ENCODE results near the gene TMPRSS3.

TMPRSS3 gene

DNA sequence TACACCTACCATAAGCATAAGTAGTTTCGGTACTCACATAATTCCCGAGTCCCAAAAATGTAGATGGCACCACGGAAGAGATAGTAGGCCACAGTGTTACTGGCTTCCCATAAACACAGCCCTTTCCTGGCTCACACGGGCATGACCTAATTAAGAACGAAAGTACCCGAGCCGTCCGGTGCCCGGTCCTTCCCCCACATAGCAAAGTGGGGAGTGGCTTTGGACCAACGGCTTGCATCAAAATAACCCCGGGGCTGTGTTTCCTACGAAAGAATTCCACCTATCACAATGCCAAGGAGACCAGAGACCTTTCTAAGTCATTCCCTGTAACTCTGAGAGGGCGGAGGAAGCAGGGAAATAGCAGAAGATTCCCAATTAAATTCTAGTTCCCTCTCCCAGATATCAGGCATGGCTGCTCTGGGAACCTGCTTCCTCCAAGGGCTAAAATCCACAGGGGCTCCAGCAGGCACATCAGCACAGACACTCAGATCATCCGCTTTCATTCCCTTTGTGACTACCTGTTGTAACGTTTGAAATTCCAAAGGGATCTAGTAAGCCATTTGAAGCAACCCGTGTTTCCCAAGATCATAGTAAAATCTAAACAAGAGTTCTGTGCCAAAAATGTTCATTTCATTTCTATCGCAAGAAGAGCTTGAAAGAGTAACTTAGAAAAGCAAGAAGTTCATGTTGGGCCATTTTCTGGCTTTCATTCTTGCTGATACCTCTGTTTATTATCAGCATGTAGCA lies at the start of gene TMPRSS3:
TSS of gene TMPRSS3 (minus strand) at position 148 of the 747 bp plus-strand sequence. CDS start 635 bp downstream, outside the sequence.
- no peak for DNase-seq

DNA sequence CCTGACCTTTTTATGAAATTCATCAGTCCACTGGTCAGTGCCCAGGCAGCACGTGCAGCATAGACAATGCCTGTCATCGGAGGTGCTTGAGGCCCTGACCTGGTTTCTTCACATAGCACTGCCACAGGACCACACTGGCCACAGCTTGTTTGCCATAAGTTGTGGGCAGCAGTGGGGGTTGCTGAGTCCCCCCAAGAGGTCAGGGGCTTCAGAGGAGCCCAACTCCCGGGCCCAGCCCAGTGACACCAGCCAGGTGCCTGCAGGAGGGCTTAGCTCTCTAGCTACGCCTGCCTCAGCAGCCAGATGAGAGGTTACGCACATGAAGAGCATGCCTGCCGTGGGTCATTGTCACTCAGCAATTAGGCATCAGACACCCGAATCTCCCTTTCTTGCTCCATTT lies 49.5 kb upstream of the TMPRSS3 start:
- no peak for DNase-seq

DNA sequence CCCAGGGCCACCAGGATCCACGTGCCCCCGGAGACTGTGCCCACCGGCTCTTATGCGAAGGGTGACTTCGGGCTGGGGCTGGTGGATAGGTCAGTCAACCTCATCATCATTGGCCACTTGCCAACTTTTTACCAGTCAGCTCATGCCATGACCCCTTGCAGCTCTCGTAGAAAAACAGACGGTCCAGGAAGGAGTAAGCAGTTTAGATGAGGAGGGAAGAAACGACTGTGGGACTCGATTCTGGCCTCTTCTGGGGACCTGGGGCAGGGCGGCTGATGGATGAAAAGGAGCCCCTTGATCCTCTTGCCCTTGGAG lies 48.9 kb upstream of the TMPRSS3 start:
- no peak for DNase-seq

DNA sequence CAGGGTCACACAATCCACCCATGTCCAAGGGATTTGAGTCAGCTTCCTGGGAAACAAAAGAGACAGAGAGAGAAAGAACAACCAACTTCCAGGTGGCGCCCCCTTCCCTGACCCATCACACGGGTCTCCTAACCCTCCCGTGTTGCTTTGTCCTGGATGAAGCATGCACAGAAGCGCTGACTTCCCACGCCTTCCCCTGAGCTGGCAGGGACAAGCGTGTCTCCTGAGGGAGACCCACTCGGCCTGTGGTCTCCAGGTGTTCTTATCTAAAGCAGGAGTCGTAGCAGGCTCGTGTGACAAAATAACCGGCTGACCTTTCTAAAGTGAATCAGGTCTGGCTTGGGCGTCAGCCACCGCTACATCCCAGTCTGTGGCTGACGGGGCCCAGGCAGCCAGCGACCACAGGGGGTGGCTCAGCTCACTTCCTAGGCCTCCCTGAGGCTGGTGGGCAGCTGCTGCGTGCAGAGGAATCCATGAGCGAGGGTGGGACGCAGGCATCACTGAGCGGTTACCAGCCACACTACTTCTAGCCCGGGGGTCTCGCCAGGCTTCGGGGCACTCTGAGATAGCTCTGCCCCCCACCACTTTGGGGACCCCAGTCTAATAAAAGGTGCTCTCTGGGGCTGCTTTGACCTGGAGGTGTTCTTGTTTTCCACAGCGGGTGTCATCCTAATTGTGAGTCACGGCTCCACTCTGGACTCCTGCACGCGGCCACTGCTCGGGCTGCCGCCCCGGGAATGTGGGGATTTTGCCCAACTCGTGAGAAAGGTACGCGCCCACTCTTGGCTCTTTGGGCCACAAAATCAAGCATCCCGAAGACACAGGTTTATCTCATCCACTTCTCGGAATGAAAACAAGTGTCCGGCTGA lies 48.3 kb upstream of the TMPRSS3 start:
- no peak for DNase-seq

DNA sequence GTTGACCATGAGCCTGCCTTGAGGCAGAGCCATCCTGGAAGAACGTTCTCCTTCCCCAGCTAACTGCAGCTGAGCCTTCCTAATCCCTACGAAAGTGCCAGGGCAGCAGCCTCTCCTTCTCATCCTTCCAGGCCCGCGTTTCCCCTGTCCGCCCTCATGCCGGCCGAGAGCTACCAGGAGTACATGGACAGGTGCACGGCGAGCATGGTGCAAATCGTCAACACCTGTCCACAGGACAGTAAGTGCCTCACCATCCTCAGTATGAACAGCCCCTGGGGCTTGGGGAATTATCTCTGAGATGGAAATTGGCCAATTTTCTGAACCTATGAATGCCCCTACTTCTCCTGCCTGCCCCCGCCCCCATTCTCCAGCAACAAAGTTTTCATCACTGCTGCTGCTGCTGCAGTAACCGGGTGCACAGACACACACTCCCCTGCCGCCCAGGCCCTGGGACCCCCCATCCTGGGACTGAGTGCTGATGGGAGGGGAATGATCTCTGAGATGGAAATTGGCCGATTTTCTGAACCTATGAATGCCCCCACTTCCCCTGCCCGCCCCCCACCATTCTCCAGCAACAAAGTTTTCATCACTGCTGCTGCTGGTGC lies 47.4 kb upstream of the TMPRSS3 start:
- DNase-seq, result no peak

DNA sequence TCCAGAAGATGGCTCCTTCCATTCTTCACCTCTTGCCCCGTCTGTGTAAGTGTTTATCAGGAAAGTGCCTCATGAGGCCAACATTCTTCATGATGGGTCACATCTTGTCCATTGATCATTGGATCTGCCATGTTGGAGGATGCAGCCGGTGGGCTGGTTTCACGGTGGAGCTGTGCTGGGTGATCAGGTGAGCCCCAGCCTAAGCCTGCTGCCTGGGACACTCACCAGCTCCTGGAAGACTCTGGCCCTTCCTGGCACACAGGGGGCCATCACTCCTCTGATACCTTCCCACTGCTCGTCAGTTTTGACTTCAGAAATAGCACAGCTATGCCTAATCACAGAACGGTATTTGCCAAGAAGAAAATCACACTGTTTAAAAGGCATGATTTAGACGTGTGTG lies 46.1 kb upstream of the TMPRSS3 start:
- no peak for DNase-seq

DNA sequence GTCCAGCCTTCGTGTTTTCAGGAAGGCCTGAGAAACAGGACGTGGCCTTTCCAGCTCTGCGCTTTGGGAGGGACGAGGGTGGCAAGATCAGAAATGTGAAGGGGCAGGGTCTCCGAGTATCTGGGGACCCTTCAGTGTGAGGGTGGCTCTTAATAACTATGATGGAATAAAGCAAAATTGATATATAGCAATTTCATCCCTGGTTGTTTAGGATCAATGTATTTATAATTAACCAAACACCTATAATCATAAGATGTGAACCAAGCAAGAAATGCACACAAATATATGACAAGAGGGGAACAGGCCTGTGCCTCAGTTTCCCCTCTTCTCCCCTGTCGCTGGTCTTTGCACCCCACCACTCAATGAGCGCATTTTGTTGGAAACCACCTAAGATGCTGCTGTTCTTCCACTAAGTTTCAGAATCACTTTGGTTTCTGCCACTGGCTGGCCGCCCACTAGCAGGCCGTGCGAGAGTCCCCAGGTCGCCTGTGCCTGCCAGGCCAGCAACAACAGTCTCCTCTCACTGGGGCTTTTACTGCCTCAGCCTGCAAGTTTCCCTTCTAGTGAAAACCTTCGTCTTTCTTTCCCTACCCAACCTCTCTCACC lies 44.4 kb upstream of the TMPRSS3 start:
- no peak for DNase-seq

DNA sequence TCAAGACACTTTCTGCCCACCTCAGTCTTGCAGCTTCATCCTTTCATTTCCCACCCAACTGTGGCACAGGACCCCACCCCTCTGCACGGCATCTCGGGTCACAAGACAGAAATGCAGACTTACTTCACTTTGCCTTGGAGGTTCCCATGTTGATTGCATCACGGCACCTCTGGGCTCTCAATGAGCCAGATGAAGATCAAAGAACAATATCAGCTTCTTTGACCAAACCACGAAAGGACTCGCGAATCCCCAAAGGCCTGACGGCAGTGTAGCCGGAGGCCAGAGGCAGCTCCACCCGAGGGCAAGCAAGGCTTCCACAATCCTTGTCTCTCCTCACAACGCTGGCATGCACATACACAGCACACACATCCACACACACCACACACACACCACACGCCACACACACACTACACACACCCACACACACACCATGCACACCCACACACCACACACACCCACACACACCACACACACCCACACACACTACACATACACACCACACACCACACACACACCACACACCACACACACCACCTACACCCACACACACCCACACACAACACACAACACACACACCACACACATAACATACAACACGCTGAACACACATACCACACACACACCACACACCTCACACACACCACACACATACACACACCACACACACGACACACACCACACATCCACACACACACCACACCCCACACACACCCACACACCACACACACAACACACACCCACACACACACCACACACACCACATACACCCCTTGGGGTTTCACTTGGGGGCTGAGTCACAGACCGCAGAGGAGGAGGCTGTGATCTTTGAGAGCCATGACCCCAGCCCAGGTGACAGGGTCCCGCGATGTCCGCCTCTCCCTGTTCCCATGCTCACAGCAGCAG lies 43.7 kb upstream of the TMPRSS3 start:
- DNase-seq, result peak in 1 of 6 experiments; percentile 32

DNA sequence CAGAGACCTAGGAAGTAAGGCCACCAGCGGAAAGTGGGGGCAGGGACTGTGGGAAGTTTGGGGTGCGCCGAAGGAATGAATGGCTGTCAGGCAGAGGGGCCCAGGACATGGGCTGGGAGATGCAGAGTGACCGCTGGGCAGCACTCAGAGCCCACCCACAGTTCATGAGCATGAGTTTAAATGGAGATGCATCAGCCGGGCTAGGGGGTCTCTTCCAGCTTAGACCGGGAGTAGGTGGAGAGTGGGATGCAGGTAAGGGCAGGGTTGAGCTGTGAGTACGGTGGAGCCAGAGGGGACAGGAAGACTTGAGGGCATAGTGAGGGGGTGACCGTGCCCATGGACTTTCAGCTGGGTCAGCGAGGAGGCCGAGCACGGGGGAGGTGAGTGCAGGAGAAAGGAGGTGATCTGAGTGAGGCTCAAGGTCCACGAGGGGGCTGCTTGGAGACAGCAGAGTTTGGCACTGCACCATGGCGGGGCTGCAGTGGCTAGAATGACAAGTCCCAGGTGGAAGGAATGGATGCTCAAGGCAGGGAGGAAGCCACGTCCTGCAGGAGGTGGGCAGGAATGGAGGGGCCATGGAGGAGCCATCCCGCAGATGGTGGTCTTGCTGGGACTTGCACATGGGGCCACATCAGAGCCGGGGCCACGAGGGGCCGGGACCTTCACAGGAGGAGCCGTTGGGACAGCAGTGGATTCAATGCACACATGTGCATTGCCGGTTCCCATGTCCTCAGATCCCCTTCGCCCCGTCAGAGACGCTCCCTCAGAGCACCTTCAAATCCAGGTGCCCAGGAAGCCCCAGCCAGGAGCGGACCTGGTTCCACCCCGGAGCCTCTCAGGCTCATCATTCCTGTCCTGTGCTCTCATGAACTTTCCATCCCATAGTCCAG lies 42.7 kb upstream of the TMPRSS3 start:
- no peak for DNase-seq

DNA sequence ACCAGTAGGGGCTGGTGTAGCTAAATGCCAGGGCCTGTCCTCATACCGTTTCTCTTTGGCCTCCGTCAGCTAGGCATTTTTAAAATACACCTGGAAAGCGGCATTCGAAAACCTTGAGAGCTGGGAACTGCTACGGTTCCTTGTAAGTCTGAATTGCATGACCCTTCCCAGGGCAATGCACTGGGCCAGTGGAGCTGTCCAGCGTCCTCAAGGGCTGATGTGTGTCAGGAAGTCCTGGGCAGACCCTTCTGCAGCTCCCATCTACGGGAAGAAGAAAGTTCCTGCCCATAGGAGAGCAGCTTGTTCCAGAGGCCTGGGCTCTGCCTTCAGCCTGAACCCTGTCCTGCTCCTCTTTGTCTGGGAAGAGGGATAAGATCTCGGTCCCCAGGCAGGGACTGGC lies 41.9 kb upstream of the TMPRSS3 start:
- no peak for DNase-seq

DNA sequence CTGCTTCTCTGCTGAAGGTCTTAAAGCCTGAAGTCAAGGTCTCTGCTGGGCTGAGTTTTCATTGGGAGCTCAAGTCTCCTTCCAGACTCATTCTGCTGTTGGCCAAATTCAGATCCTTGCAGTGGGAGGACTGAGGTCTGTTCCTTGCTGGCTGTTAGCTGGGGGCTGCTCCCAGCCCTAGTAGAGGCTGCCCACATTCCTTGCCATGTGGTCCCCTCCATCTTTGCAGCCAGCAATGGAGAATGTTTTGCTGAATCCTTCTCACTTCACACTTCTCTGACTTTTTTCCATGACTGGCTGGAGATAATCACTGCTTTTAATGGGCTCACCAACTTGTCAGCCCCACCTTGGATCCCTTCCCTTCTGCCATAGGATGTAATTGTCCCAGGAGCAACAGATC lies 41.1 kb upstream of the TMPRSS3 start:
- no peak for DNase-seq

DNA sequence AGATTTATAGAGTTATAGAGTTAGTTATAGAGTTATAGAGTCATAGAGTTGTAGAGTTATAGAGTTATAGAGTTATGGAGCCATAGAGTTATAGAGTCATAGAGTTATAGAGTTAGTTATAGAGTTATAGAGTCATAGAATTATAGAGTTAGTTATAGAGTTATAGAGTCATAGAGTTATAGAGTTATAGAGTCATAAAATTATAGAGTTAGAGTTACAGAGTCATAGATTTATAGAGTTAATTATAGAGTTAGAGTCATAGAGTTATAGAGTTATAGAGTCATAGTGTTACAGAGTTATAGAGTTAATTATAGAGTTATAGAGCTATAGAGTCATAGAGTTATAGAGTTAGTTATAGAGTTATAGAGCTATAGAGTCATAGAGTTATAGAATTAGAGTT lies 40.0 kb upstream of the TMPRSS3 start:
- DNase-seq, result no peak

DNA sequence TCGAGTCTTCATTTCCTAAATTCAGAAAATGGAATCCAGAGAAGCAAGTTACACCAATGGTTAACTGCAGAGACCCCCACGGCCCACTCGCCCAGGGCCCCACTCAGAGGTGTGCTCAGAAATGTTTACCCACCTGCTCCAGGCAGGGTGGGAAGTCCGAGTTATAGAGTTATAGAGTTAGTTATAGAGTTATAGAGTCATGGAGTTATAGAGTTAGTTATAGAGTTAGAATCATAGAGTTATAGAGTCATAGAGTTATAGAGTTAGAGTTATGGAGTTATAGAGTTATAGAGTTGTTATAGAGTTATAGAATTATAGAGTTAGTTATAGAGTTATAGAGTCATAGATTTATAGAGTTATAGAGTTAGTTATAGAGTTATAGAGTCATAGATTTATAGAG lies 39.5 kb upstream of the TMPRSS3 start:
- DNase-seq, result no peak

DNA sequence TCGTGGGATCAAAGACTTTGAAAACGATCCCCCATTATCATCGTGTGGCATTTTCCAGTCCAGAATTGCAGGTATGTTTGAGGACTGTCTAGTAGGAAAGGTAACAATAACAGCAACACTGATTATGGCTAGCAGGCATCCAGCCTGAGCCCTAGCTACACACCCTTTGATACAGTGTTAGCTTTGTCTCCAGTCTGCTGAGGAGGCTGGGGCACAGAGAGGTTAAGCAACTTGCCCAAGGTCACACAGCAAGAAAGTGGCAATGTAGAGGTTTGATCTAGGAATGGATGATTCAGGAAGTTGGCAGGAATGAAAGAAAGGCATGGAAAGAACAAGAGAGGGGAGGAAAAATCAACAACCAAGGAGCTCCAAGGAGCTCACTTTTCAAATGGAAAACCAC lies 39.0 kb upstream of the TMPRSS3 start:
- no peak for DNase-seq

DNA sequence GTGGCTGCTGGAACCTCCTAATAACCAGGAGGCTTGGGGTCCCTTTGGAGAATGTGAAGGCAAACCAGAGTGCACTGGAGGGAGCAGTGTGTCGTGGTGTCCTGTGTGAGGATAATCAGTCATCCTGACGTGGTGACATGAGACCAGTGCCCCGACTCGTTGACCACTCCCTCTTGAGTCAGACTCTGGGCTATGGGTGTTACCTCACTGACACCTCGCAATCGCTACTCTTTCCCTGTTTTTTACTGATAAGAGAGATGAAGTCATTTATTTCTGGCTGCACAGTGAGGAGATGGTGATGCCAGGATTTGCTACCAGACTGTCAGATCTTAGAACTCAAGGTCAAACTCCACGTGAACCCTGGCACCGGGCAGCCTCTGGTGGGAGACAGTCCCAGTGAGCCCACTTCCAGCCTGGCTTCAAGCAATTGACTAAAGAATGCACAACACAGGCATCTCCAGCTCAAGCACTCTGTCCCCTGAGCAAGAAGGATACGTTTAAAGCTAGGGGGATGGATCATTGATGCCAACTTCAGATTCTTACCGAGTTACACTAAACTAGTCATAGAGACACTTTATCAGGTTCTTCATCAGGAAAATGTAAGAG lies 38.2 kb upstream of the TMPRSS3 start:
- DNase-seq, result no peak

DNA sequence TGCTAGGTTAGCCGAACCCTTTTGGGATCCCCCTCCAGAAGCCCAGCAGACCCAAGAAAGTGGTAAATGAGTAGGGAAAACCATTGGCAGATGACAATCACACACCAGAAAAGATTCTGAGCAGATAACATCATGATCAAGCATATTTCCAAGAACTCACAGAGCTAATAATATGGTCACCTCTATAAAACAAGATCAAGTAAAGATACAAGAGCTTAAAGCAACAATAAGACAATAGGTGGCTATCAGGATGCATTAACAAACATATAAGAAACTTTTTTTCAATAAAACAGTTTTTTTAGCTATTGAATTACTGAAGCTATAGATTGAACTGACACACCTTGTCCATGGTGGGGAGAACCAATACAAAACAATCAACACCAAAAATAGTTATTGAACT lies 36.8 kb upstream of the TMPRSS3 start:
- no peak for DNase-seq

DNA sequence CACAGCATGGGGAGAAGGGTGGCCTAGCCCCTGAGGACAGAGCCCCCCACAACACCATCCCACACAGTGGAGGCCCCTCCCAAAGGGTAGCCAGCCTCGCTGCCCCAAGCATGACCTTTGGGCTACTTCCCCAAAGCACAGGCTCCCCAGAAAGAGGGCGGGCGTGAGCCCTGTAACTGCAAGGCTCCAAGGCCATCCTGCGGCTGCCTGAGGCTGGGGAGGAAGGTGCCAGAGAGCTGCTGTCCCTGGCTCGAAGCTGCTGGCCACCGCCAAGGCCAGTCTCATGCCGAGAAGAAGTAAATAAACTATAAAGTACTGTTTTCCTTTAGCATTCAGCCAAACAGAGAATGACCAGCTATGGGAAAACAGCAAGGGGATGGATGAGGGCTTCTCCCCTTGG lies 35.3 kb upstream of the TMPRSS3 start:
- no peak for DNase-seq

DNA sequence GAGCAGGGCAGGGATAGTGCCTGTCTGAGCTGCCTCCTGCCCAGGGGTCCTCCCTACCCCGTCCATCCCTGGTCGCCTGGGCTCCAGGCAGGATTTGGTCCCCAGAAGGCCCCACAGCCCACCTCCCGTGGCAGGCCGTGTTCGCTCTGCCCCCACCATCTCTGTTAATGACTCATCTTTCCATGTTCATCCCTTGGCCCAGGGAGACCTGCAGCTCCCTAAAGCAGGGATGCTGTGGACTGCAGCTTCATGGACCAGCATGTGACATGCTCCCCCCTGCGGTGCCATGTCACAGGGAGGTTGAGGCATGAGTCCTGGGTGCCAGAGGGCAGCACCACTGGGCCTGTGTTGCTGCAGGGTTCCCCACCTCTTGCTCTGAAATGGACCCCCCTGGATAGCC lies 34.7 kb upstream of the TMPRSS3 start:
- no peak for DNase-seq

DNA sequence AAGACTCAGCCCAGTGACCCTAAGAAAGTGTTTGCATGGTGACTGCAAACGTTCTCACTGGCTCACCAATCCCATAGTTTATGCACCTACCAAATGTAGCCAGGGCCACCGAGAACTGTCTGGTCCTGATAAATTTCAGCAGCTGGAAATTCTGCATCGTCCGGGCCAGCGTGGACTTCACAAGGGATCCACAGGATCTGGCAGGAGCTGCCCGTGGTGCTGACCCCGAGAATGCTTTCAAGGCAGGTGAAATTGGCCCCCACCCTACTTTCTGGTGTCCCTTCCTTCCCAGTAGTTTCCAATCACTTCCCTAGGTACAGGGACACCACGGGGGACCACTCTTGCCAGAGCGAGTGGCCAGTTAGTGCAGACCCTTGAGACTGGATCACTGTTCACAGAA lies 34.0 kb upstream of the TMPRSS3 start:
- DNase-seq, result no peak

DNA sequence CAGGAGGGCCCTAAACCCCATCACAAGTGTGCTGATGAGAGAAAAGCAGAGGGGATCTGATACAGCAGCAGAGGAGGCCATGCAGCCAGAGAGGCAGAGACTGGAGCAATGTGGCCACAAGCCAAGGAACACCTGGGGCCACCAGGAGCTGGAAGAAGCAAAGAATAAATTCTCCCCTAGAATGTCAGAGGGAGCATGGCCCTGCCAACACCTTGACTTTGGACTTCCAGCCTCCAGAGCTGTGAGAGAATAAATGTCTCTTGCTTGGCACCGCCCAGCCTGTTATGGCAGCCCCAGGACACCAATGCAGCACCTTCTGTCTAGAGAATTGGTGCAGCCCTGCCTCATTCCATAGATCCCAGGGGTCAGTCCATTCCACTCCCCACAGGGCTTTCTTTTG lies 33.2 kb upstream of the TMPRSS3 start:
- no peak for DNase-seq

DNA sequence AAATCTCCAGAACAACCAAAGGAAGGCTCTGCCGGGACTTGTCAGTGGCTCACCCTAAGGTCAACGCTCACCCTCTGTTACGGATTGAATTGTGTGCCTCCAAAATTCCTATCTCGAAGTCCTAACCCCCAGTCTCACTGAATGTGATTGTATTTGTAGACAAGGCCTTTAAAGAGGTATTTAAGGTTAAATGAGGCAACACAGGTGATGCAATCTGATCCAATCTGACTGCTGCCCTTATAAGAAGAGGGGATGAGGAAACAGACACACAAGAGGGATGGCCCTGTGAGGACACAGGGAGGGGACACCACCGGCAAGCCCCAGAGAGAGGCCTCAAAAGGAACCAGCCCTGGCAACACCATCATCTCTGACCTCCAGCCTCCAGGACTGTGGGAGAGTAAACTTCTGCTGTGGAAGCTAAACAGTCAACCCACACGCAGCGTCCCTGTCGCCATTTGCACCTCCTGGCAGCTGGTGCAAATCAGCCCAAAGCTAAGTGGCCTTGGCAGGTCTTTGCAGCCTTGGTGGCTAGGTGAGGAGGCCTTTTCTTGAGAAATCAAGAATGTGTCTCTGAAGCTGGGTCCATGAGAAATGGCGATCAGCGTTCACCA lies 32.1 kb upstream of the TMPRSS3 start:
- DNase-seq, result no peak
